ENCODE measurements around the gene THADA.
"Not testable (repeated sequence)": the region's sequence is repeated elsewhere in the genome, so short reads cannot be mapped to it uniquely, and the experiment has no call there.

THADA gene

DNA sequence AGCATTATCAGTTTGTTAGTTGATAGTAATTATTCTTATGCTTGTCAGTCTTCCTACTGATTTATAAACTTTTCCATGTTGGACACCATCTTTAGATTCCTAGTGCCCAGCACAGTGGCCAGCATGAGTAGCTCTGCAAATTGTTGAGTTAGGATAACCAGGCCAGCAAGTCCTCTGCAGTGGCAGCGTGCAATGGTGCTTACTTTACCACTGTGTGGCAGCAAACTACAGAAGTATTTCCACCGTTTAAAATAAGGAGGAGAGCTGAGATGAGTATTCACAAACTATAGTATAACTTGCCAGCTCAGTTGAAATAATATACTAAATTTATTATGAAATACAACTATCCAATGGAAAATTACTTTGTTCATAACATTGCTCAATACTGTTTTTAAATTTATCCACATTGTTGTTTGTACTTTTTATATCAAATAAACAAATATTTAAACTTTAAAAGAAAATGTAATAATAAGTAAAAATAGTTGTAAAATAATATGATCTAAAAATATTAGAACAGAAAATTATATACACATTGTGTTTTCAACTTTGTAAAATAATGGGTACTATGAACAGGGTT is 9.3 kb upstream of the THADA start:
- DNase-seq (ENCODE audit: insufficient read length, low spot score) = no peak
- FAIRE-seq = no peak

DNA sequence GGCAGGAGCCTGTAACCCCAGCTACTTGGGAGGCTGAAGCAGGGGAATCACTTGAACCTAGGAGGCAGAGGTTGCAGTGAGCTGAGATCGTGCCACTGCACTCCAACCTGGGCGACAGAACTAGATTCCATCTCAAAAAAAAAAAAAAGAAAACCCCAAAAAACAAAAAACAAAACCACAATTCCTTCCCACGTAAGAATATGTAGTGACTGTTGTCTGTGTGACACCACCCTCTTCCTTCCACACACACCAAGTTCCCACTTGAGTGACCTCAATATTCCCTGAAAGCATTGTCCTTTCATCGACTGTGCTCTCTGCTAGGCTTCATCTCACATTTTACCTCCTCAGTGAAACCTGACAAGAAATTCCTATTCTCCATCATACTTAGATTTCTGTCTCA is 8.8 kb upstream of the THADA start:
- no peak for FAIRE-seq
- no peak for DNase-seq (ENCODE audit: insufficient read length, low spot score)

DNA sequence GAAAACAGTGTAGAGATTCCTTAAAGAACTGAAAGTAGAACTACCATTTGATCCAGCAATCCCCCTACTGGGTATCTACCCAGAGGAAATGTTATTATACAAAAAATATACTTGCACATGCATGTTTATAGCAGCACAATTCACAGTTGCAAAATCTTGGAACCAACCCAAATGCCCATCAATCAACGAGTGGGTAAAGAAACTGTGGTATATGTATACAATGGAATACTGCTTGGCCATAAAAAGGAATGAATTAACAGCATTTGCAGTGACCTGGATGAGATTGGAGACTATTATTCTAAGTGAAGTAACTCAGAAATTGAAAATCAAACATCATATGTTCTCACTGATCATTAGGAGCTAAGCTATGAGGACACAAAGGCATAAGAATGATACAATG is 4.8 kb upstream of the THADA start:
- FAIRE-seq; DNase-seq (ENCODE audit: insufficient read length, low spot score): not testable (repeated sequence)

DNA sequence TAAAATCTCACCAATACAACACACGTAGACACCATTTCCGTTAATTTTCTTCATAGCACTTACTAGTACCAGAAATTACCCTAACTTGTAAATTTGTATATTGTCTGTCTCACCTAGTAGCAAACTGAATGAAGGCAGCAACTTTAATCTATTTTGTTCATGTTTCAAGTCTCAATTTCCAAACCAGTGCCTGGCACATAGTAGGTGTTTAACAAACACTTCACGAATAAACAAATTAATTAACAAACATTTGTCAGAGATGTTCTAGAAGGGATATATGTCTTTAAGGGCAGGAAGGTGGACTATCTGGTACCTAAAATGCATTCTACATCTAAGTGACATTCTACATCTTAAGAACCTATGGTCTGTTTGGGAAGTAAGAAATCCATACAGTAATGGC is 963 bp downstream of the THADA start:
- no peak for DNase-seq (ENCODE audit: insufficient read length, low spot score)
- no peak for FAIRE-seq

DNA sequence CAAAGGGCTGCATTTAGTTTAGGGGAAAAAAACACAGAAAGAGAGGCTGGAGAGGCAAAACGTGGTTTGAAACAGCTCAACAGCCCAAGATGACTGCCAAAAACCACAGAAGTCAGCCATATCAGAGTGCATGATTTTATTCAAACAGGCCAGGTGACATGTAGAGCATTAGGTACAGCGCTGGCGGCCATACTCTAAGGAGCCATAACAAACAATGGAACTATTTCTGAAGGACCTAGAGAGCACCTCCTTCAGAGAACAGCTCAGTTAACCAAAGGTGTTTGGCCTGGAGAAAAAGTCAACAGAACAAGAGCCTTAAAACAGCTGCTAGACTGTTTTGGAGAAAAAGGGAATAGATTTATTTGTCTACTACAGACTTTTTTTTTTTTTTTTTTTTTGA is 2.6 kb downstream of the THADA start:
- FAIRE-seq = no peak
- no peak for DNase-seq (ENCODE audit: insufficient read length, low spot score)

DNA sequence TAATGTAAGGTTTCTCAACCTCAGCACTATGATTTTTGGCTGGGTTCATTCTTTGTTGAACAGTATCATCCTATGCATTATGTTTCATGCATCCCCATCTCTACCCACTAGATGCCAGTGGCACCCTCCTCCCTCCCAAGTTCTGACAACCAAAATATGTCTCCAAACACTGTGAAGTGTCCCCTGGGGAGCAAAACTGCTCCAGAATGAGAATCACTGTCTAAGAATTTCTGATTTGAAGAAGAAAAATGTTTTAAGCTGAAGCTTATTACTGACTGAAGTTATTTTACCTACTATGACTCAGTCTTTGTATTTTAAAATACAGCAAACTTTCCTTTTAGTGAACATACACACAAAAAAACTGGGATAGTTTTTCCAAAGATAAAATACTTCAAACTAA is 3.4 kb downstream of the THADA start:
- DNase-seq (ENCODE audit: insufficient read length, low spot score) (no peak), FAIRE-seq (no peak)

DNA sequence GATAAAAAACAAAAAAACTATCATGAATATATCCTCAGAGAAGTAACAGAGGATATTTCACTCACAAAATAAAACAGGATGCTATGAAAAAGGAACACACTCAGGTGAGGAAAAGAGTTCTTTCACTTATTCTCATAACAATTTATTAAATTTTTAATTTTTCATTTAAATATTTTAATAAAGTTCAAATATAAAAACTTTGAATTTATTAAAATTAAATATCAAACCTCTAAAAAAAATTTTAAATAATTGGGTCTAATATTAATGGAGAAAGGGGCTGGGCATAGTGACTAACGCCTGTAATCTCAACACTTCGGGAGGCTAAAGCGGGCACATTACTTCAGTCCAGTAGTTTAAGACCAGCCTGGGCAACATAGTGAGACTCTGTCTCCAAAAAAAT is 10.1 kb downstream of the THADA start:
- DNase-seq (ENCODE audit: insufficient read length, low spot score) (no peak), FAIRE-seq (no peak)

DNA sequence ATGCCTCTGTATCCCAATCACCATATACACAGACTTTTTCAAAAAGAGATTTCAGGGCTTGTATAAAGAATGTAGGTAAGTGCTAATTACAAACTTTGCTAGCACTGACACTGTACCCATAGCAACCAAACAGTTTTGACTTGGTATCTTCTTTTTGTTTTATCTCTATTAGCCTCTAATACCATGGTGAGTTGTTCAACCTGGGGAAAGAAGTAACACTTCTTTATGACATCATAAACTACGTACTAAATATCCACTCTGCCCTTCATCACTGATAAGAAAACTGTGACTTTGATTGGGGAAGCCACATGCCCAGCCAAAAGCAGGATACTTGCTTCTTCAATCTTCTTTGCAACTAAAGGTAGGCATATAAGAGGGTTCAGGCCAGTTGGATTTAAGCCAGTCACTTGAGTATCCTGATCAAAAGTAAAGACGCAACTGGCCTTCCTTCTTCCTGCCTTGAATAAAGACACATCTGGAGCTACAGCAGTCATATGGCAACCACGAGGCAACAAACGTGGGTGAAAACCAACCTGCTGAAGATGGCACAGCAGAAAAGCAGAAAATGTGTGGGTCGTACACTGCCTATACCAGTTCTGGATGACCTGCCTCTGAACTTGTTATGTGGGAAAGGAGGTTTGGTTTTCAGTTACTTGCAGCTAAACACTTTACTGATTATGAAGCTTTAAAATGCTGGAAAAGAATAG is 16.4 kb downstream of the THADA start:
- no peak for DNase-seq (ENCODE audit: insufficient read length, low spot score)
- no peak for FAIRE-seq

DNA sequence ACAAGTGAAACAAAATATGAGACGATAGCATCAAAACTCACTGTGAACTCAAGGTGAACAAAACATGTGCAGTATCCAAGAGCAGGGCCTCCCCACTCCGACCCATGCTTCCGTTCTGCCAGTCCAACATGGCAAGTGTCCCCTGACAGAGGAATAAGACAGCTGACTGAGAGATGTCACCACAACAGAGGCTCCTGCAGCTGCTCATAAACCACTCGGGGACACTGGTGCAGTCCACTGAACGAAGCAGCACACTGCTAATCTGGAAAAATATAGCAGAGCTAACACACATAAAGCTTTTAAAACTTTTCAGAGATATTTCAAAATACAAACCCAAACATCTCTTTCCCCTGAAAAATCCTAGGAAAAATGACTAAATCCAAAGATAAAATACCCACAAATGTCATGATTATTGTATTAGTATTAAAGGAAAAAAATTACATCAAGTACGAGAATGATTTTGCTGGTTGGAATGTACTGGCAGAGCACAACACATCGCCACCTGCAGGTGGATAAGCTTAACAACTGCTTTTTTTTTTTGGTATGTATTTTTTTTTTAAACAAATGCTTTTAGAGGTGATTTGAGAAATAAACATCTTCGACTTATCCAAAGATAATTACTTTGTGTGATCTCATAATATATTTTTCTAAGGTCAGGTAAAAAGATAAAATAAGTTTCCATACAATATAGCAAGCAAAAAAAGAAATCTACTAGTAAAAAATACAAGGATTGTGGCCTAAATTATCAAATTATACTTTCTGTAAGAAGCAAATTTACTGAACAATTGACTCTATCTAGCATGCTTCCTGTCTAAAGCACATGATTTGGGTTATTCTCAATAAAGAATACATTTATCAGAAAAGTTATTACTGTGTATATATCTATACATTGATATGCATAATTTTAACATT is 18.6 kb downstream of the THADA start:
- DNase-seq (ENCODE audit: insufficient read length, low spot score) = no peak
- FAIRE-seq = peak; percentile 71

DNA sequence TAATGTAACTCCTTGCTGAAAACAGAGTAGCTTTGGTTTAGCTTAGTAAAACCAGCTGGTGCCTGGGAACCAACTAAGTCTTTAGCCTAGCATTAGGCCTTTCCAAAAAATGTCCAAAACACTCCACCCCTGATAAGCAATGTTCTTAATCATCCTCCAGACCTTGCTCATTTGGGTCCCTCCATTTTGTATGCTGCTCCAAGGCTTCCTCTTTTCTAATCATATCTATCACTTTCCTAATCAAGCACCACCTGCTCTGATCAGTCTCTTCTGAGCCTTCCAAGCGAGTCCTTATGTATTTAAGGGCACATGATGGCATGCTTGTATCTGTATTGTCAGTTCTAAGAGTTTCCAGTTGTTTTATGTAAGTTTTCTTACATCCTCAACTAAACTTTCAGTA is 23.6 kb downstream of the THADA start:
- FAIRE-seq = no peak
- no peak for DNase-seq (ENCODE audit: insufficient read length, low spot score)

DNA sequence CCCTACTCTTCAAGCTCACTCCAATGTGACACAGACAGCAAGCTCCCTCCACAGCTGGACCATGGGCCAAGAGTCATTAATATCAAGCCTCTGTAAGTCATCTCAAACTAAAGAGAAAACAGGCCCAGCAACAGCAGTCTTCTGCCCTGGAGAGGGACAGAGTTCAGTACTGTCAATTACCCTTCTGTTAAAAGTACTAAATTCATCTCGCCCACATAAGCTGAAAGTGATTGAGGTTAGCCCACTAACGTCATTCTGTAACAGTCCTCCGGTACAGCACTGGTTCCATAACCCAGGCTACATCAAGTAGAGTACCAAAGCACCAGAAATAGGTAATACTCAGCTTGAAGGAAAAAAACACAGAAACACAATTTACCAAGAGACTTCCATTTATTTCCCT is 25.9 kb downstream of the THADA start:
- FAIRE-seq (peak; percentile 90), DNase-seq (ENCODE audit: insufficient read length, low spot score) (no peak)

DNA sequence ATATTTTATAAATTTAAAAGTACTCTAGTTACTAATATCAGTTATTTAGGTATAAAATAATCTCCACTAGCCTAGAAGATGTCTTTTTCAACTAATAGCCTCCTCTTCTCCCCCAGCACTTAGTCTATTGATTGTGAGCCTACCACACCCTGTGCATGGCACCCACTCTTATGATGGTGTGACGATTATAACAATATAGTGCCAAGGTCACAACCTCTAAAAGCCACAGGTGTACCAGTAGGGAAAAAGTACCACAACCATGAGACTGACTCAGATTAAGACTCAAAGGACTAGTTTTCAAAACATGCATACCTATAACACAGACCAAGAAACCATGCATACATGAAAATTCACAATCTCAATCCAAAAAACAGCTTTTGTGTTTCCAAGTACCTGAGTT is 27.6 kb downstream of the THADA start:
- DNase-seq (ENCODE audit: insufficient read length, low spot score) (no peak), FAIRE-seq (no peak)

DNA sequence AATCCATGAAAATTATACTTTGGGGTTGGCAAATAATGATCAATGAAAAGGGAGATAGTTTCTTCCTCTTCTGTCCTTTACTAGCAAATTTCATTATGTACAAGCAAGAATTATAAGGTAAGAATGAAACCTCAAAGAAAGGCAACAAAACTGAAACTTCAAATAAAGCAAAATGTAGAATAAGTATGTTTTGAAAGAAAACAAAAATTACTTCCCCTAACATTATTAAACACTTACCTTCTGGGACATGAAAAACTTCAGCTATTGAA is 29.4 kb downstream of the THADA start:
- peak; percentile 83 for FAIRE-seq
- no peak for DNase-seq (ENCODE audit: insufficient read length, low spot score)

DNA sequence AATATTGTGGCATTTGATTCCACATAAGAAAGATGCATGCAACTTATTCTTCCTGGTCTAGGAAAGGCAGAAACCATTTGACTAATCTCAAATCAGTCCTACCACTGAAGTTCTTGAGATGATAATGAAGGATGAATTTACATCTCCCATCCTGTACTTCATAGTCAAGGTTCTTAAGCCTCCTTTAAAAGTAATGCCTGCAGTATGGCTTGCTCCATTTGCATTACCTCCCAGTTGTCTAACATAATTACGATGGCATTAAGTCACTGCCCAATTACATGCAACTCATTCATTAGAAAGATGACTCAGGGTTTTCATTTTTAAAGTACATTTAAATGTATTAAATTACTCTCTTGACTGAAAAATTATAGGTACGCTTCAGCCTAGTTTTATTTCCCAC is 32.2 kb downstream of the THADA start:
- no peak for DNase-seq (ENCODE audit: insufficient read length, low spot score)

DNA sequence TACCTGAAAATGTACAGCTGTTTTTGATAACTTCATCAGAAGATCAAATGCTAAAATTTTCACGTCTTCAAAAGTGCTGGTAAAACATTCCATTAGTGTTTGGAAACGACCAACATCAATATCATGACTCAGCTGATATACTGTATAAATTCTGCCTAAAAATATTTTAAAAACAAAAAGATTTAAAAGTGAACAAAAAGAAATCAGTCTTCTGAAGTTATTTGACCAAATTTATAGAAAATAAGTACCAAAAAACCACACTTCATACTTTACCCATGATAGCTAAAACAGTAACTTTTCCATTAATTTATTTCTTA is 35.6 kb downstream of the THADA start:
- FAIRE-seq (no peak), DNase-seq (ENCODE audit: insufficient read length, low spot score) (no peak)

More for the DNA sequence above, 32.2 kb downstream of the THADA start:
- peak; percentile 57 for FAIRE-seq

DNA sequence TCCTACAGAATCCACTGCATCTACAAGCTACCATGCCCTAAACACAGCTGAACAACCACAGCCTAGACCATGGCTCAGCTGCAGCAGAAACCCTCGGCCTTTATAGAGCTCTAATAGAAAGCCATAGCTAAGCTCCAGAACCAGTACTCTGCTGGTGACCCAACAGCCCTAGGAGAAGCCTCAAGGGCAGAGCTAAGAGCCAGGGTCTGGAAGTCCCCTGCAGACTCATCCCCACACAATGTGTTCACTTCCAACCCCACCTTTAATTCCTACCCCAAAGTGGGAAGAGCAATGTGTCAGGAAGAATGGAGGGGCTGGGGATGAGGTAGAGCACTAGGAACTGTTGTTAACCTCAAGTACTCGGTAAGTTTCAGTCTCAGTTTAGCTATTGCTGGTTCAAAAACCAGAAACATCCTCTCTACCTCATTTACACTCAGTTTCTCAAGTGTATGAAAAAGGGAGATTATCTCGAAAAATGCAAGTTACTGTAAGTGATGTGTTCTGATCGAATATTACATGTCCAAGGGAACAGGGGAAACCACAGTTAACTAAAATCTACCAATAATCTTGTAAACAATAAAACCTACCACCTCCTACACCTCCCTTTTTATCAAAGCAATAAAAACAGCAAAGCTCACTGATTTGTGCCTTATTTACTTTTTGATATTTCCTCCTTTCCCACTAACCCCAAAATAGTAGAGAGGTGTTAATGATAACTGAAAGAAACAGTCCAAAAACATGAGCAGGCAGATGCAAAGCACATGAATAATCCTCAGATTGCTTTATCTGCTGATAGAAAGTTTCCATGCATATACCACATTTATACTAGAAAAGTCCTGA is 36.2 kb downstream of the THADA start:
- DNase-seq (ENCODE audit: insufficient read length, low spot score) = no peak
- FAIRE-seq = peak; percentile 93

DNA sequence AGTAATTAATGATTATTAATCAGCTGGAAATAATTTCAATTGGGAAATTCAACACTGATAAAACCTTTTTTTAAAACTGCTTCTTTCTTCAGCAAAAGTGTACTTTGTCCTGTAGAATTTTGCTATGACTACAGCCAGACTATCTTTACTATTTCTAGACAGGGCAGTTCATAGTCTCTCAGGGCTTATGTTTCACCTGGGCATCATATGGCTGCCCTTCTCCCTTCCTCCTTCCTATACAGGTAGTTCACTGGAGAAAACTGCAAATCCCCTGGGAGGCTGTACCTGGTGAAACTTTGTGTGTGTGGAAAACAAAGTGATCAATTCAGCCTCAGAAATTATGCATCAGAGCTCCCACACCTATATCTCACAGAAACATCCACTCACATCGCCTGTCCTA is 38.6 kb downstream of the THADA start:
- FAIRE-seq (peak; percentile 39), DNase-seq (ENCODE audit: insufficient read length, low spot score) (no peak)

DNA sequence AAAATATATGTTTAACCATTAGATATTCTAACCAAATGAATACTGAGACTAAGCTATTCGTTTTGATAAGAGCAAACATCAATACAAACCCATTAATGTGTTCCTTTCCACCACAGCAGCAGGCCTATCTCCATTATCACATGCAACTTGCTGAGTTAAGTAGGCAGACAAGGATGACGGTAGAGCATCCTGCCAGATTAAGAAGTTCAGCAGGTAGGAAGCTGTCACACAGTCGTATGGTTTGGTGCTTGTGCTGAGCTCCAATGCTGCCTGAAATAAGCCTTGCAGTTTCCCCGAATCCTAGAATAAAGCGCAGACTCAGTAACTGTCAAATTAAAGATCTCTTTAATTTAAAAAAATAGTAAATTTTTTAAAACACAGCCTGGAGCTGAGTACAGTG is 39.6 kb downstream of the THADA start:
- DNase-seq (ENCODE audit: insufficient read length, low spot score) = no peak
- FAIRE-seq = no peak

DNA sequence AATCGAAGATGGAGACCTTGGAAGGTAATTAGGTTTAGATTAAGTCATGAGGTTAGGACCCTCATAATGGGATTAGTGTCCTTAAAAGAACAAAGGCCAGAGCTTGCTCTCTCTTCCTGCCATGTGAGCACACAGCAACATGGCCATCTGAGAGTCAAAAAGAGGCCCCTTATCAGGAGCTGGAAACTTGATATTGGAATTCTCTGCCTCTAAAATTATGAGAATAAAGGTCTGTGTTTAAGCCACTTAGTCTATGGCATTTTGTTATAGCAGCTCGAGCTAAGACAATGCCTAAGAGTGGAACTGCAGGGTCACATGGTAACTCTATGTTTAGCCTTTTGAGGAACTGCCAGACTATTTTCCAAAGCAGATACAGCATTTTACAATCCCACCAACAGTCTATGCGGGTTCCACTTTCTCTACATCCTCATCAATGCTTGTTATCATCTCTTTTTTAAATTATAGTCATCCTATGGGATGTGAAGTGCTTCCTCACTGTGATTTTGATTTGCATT is 42.4 kb downstream of the THADA start:
- DNase-seq (ENCODE audit: insufficient read length, low spot score) (no peak), FAIRE-seq (no peak)

DNA sequence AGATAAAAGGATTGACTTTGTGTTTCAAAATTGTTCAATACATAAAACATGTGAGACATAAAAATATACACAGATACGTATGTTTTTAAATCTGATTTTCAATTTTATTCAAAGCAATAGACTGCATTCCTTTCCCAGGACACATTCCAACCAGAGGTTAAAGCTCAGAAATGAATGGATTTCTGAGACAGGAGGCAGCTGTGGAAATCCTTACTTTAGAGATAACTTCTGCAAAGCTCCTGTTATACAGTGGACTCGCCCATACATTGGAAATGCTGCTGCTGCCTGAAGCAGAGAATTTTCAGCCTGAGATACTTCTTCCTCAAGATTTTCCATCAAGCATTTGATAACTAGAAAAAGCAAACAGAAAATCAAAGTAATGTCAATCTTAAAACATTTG is 43.8 kb downstream of the THADA start:
- DNase-seq (ENCODE audit: insufficient read length, low spot score) (no peak), FAIRE-seq (no peak)

DNA sequence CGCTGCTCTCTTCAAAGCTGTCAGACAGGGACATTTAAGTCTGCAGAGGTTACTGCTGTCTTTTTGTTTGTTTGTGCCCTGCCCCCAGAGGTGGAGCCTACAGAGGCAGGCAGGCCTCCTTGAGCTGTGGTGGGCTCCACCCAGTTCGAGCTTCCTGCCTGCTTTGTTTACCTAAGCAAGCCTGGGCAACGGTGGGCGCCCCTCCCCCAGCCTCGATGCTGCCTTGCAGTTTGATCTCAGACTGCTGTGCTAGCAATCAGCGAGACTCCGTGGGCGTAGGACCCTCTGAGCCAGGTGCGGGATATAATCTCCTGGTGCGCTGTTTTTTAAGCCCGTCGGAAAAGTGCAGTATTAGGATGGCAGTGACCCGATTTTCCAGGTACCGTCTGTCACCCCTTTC is 47.5 kb downstream of the THADA start:
- not testable (repeated sequence) for DNase-seq (ENCODE audit: insufficient read length, low spot score); FAIRE-seq
